ENCODE measurements around the gene NRTN. TPM values are rescaled to one million over a fixed set of nuclear protein-coding genes. Genes with fewer than 3 reads are reported as not detected.

NRTN gene
- polyA plus RNA-seq, 12 donors, result 0.14 to 4.2 (median 0.33) TPM; not detected in 3

DNA sequence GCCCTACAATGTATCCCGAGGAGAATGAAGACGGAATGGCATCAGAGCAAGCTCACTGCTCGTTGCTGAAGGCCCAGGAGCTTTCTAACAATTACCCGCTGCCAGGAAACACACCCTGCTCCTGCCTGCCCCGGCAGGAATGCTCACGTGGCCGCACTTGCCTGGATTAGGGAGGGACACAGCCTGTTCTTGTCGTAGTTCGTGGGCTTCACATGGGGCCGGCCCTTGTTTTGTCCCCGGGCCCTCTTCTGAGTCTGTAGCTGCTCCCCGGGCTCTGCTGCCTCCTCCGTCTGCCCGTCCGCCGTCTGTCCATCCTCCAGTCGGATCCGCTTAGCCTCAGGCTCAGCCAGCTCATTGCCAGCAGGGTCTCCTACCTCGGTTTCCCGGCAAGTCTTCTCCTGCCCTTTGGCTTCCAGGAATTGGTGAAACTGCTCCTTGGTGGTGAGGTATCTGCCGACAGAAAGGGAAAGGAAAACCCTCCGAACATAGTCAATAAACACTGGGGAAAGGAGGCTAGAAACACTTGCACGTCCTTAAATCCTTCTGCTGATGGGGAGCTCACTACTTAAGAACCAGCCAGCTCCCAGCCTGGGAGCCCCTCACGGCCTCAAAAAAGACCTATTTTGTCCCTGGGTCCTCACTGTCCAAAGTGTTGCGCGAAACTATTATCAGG, 14.8 kb upstream of the NRTN start:
- no peak for DNase-seq

DNA sequence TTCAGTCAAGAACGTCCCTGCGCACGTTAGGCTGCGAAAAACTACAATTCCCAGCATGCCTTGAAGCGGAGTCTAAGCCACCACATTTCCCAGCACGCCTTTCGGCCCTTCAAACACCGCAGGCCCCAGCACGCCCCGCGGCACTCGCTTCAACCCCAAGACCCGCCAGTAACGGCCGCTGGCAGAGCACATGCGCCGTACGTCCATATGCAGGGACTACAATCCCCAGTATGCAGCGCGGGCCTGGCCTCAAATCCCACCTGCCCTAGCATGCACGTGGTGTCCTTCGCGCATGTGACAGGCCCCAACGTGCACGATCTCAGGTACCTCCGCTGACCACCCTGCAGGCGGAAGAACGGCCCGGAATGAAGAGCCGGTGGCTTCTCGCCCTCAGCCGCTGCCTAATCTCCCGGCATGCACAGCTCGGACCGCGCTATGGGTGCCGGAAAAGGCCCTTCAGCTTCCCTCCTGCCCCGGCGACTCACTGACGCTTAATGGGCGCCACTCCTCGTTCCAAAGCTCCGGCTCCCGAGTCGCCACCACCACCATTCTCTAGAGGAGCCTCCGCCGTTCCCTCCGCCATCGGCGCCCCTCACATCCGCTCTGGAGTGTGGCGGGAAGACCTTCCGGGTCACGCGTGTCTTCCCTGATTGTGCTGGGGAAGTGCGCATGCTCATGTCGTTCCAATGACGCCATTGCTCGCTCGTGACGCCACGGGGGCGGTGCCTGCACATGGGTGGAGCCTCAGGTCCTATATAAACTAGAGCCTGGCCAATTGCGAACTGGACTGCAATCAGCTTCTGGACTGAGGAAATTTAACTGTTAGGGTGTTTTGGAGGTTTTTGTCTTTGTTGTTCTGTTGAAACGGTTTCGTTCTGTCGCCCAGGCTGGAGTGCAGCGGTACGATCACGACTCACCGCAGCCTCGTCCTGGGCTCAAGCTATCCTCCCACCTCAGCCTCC, 14.0 kb upstream of the NRTN start, which contains the start of gene DUS3L:
TSS of gene DUS3L (minus strand) at position 605 of the 962 bp plus-strand sequence. CDS start at position 583, 22 bp downstream.
- peak; percentile 97 for DNase-seq

DNA sequence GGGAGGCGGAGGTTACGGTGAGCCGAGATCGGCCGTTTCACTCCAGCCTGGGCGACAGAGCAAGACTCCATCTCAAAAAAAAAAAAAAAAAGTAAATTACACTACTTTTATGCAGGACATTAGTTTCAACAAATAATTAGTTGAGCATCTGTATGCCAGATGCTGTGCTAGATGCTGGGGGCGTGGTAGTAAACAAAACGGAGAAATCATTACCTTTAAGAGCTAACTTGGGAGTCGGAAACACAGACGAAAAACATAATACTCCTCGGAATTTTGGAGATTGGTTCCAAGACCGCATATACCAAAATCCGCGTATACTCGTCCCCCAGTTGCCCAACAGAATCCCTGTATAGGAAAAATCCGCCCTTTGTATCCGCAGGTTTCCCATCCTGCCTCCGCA, 12.6 kb upstream of the NRTN start:
- no peak for DNase-seq

DNA sequence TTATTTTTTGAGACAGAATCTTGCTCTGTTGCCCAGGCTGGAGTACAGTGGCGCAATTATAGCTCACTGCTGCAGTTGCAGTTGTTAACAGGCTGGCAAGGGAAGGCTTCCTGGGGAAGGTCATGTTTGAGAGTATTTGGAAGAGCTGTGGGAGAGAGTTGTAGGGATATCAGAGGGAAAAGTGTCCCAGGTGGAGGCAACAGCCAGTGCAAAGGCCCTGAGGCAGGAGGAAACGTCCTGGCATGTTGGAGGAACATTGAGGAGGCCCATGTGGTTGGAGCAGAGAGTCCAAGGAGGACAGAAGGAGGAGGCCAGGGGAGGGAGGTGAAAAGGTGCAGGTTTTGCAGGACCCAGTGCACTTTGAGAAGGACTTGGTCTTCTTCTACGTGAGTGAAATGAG, 11.7 kb upstream of the NRTN start:
- DNase-seq, result no peak

DNA sequence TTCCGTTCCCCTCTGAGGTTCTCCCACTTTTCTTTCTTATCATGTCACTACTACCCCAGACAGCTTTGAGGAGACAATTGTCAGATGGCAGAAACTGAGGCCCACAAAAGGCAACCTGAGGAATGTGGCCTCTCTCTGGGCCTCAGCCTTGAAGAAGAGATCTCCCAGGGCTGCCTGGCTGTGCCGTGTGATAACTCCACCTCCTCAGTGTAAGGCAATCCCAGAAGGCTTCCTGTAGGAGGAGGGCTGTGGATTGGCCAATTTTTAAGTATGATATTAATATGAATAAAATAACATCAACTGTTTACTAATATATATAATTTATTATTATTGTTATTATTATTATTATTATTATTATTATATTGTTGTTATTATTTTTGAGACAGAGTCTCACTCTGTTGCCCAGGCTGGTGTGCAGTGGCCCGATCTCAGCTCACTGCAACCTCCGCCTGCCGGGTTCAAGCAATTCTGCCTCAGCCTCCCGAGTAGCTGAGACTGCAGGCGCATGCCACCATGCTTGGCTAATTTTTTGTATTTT, 9.4 kb upstream of the NRTN start:
- no peak for DNase-seq

DNA sequence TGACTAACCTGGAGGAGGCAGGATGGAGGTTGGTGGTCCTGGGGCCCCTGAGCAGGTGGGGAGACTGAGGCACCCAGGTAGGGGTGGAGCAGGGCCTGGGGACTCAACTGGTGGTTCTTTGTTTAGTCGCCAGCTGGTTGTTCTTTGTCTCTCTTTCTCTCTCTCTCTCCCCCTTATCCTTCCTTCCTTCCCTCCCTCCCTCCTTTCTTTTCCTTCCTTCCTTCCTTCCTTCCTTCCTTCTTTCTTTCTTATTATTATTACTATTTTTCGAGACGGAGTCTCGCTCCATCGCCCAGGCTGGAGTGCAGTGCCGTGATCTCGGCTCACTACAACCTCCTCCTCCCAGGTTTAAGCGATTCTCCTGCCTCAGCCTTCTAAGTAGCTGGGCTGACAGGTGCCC, 6.6 kb upstream of the NRTN start:
- no peak for DNase-seq

DNA sequence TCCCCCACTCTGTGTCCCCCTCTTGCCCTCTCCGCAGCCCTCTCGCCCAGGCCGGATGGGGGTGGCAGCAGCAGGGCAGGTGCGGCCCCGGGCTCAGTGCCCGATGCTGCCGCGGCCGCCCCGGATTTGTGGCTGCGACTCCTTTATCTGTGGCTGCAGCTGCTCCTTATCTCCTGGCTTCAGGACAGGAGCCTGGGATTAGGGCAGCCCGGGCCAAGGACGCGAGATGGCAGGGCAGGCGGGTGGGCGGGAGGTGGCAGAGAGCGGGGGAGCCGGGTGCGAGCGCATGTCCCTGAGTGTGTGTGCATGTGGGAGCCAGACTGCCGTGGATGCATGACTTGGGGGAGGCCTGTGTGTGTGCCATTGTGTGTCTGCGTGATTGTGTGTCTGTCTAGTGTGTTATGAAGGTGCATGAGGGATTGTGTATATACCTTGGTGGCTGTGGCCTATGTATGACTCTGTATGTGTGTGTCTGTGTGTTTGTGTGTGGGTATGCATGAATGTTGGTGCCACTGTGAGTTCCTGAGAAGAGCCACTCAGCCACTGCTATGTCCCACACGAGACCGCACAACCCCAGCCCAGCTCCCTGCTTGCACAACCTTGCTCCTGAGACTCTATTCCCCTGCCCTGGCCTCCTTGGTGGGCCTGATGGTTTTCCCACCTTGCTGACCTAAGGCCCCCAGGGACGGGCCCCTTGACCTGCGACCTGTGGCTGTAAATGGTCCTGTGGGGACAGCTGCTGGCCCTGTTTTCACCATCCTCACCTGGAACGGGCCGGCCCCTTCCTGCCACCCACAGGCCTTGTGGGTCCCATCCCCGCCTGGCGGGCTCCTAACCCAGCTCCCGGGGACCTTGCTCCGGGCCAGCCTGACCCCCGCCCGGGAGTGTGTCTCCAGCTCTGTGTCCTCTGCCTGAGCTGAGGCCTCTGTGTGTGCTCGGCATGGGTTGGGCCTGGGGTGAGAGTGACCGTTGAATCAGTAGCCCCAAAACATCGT, 5.3 kb upstream of the NRTN start:
- DNase-seq, result no peak

DNA sequence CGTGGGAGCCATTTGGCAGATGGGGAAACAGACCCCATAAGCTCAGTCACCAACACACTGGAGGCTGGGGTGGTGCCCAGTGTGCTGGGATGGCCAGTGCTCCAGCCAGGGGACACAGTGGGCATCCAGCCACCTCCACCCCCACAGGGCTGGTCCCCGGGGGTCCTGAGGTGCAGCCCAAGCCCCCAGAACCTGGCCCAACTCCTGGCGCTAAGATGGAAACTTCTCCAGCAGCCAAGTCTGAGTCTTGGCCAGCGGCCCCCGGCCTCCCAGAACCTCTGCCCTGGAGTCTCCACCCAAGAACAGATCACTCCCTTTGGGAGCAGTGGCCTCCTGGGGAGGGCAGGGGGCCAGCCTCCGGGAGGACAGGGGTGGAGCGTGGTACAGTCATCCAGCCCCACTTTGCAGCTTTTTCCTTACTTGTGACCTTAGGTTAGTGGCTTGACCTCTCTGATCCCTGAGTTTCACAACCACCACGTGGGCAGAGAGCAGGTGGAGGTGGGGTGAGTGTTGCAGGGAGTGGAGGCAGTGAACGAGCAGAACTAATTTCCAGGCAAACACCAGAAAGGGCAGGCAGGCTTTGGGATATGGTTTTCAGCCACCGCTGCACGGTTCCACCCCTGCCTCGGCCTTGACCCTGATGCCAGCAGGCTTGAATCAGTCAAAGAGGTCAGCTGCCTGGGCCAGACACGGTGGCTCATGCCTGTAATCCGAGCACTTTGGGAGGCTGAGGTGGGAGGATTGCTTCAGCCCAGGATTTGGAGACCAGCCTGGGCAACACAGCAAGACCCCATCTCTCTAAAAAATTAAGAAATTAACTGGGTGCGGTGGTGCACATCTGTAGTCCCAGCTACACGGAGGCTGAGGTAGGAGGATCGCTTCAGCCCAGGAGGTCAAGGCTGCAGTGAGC, 4.3 kb upstream of the NRTN start:
- no peak for DNase-seq

DNA sequence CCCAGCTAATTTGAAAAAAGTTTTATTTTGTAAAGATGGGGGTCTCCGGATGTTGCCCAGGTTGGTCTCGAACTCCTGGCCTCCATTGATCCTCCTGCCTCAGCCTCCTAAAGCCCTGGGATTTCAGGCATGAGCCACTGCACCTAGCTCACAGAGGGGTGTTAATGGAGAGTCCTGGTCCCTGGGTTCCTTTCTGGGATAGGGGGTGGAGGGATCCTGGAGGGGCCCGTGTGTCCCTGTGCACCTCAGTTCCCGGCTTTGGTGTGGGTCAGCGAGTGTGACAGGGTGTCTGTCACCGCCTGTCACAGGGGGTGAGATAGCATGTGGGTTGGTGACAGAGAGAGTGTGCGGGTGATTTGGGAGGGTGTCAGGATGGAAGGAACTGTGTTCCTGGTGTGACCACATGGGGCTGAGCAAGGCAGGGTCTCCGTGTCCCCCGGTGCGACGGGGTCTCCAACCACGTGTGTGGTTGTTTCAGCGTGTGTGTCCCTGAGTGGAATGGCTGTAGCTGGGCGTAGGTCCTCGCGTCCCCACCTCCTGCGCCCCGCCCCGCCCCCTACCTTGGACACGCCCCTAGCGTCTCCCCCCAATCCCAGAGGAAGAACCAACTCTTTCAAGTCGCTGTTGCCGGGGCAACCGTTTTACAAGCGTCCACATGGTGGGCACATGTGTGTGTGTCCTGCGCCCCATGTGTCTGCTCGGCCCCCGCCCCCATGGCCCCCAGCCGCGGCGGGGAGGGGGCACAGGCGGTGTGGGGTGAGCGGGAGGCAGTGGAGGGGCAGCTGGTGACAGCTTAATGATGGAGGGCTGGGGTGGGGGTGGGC, 2.9 kb upstream of the NRTN start:
- DNase-seq, result no peak

DNA sequence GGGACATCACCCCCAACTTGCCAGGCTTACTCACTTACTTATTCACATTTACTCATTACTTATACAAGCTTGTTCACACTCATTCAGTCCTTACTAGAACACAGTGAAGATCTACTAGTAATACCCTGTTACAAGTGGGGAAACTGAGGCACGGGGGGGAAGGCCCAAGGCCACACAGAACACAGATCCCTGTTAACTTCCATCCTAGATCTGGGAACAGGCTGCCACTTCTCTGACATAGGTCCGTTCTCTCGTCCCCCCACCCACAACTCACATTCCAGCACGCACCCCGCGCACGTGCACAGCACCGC, 1.5 kb upstream of the NRTN start:
- DNase-seq, result peak; percentile 20

DNA sequence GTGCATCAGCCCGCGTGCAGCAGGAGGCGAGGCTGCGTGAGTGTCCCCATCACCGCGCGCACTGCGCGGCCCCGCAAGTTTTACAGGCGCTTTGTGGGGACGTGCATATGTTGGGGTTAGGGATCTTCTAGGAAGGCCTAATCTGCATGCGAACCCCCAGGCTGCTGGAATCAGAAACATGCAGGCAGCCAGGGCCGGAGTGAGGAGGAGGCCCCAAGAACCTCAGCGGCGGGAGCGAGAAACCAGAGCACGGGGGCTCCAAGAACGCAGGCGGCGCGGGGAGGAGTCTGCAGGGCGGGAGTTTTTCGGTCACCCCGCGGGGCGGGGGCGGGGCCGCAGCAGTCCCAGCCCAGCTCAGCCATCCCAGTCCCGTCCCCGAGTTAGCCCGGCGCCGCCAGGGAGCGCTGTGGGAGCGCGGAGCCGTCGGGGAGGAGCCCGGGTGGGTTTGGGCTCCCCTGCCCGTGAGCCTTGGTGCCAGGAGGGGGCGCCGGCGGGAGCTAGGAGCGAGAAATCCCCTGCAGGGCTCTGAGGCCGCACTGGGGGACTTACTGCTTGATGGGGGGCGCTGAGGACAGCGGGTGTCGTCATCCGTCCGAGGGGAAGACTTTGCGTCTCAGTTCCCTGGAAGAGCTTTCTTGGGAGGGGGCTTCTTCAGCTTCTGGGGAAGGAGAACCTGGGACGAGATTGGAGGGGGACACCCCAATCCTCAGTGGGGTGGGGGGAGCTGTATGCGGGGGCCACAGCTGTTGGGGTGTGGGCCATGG, 933 bp upstream of the NRTN start:
- DNase-seq, result peak; percentile 91

DNA sequence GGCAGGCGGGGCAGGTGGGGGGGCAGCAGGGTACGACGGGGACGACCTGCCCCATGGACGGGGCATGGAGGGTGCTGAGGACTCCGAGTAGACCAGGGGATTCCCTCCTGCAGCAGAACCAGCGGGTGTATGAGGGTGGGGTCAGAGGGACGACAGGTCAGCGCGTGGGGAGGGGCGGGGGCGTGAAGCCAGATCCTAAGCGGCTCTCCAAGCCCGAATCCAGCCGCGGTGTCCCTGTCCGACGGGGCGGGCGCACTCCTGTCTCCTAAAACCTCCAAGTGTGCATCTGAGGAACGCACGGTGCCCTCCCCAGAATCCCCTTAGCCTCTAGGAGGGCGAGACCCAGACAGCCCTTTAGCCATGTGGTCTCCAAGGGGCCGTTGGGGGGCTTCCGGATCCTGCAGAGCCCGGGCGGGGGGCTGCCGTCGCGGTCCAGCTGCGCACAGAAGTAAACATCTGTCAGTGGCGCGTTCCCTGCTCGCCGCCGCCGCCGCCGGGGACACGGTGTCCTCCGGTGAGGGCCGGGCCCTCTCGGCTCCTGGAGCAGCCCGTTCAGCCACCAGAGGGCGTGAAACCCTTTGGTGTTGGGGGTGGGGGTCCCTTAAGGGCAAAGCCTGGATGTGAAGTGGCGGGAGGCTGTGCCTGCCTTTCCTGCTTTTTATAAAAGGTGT, 730 bp downstream of the NRTN start:
- peak; percentile 36 for DNase-seq

DNA sequence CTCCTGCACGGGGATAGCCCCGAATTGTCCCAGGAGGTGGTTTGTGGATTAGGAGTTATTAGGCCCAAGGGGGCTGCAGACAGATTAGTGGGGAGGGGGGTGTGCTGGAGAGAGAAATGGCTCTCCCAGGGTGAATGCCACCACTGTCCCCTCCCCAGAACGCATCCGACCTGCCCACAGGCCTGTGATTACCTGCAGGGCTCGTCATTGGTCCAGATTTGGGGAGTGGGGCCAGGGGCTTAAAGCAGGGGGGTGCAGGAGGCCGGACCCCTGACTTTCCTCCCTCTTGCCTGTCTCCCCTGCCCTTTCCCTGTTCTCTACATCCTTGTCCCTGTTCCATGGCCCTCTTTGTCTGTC, 1.2 kb downstream of the NRTN start:
- DNase-seq, result no peak

DNA sequence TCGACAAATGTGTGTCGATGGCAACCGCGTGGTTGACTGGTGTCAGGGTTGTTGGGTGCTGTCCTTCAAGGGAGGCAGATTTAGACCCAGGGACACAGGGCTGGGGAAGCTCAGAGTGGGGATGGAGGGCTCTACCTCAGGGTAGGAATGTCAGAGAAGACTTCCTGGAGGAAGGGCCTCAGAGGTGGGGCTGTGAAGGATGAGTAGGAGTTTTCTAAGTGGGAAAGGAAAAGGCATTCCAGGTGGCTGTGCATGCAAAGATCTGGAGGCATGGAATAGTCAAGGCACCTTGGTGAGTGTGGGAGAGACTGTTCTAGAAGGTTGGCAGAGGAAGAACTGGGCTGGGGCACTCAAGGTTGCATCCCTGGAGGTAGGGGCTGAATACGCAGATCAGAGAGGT, 2.0 kb downstream of the NRTN start:
- no peak for DNase-seq

DNA sequence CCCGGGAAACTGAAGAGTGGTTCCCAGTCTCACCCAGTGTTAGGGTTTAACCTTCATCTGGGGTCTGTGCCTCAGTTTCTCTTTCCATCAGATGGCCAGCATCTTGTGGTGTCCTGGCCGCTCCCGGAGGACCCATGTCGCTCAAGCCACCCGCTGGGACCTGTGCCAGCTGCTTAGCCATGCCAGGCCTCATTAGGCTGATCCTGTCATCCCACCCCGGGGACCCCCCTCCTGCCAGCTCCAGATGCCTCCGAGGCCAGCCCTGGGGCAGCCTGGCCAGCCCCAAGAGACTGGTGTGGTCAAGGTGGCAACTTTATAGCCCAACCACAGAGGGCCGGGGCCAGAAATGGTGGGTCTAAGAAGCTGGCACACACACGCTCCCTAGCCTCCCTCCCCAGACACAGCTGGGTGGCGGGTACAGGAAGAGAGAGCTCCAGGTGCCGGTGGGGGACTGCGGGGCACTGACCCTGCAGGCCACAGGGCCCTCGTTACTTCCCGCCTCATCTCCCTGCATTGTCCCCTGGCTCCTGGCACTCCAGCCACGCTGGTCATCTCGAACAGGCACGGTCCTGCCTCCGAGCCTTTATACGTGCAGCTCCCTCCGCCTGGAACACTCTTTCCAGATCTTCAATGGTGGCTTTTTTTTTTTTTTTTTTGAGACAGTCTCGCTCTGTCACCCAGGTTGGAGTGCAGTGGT, 3.4 kb downstream of the NRTN start:
- DNase-seq, result no peak

DNA sequence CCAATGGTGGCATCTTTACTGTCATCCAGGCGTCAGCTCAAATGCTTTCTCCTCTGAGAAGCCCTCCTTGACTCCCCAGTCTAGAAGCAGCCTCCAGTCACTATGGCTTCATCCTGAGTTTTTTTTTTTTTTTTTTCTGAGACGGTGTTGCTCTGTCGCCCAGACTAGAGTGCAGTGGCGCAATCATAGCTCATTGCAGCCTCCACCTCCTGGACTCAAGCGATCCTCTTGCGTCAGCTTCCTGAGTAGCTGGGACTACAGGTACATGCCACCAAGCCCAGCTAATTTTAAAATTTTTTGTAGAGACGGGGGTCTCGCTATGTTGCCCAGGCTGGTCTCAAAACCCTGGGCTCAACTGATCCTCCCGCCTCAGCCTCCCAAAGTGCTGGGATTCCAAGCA, 4.2 kb downstream of the NRTN start:
- no peak for DNase-seq

DNA sequence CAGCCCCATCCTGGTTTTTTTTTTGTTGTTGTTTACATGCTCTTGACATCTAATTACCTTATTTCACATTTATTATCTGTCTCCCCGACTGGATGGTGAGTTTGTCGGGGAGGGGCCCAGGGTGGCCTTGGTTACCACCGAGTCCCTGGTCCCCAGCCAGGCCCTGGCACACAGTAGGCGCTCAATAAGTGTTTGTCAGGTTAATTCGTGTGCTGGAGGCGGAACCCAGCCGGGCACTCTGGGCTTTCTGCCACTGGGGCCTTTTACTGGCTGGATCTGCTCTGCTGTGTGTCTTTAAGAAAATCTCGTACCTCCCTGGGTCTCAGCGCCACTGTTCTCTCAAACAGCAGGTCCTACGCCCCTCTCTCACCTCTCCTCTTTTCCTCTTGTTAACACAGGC, 4.6 kb downstream of the NRTN start:
- no peak for DNase-seq

DNA sequence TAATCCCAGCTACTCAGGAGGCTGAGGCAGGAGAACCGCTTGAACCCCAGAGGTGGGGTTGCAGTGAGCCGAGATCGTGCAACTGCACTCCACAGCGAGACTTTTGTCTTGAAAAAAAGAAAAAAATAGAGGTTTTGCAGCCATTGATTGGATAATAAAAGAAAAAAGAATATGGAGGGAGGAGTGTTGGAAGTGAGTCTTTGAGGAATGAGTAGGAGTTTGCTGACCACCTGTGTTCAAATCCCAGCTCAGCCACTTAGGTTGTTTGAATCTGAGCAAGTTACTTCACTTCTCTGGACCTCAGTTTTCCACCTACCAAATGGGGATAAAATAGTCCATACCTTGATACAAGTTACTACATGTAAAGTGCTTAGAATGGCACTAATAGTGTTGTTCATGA, 6.2 kb downstream of the NRTN start:
- DNase-seq, result no peak

Data from muscle of arm (tissue), 12 donors.